A549 (cell line): ENCODE data around the gene ATP13A3. TPM values are rescaled to one million over a fixed set of nuclear protein-coding genes. Genes with fewer than 3 reads are reported as not detected.

Source experiments
- ATAC-seq, 2 experiments: fragments of 200-7000 bp in 1 of 2; fragments of >200 bp in 1 of 2; cut with Nextera tagmentation in 1 of 2; cut with Tn5 transposase in 1 of 2; 3 replicates each; pipeline versions ENCODE4 v1.8.0 to v1.9.1; 2018 to 2020; ENCODE audit warnings: mild to moderate bottlenecking in 1 of 2, moderate library complexity in 1 of 2
- CTCF ChIA-PET: fragments of 300-600 bp; sonication (Branson Sonifier 250); formaldehyde crosslinking; extraction: SDS; loops from one replicate; lab custom pipeline; 2021; ENCODE audit warnings: antibody characterized with exemption, inconsistent platforms; lab: Yijun Ruan, JAX
- POLR2A ChIA-PET: fragments of 350-600 bp; formaldehyde crosslinking; extraction: SDS; loops from one replicate; lab custom pipeline; 2021; ENCODE audit warnings: antibody characterized with exemption, inconsistent platforms; lab: Yijun Ruan, JAX
- DNase-seq, 2 experiments: peaks; one replicate each; pipeline versions ENCODE4 v3.0.0 to v3.0.0-alpha.2; 2011 to 2016; ENCODE audit warnings: low read depth in 1 of 2, low spot score in 1 of 2
- FAIRE-seq: peaks from 2 replicates; lab custom pipeline; 2011; peaks lifted over from hg19 to GRCh38; lab: Jason Lieb, UNC
- H3K27ac ChIP-seq, 2 experiments: fragments of >200 bp; sonication (Bioruptor Twin); formaldehyde crosslinking; 3 replicates each; pipeline ENCODE4 v1.5.1; 2016 to 2017
- H3K4me1 ChIP-seq: fragments of >200 bp; sonication (Bioruptor Twin); formaldehyde crosslinking; 3 replicates; pipeline ENCODE4 v1.6.1; 2016
- H3K4me2 ChIP-seq: fragments of >200 bp; sonication (Bioruptor Twin); formaldehyde crosslinking; 3 replicates; pipeline ENCODE4 v1.6.1; 2016
- H3K4me3 ChIP-seq: fragments of >200 bp; sonication (Bioruptor Twin); formaldehyde crosslinking; 3 replicates; pipeline ENCODE4 v1.5.1; 2016
- H3K9me3 ChIP-seq: fragments of >200 bp; sonication (Bioruptor Twin); formaldehyde crosslinking; 3 replicates; pipeline ENCODE4 v1.6.1; 2016
- BCL3 ChIP-seq: fragments of >200 bp; sonication (Bioruptor Twin); formaldehyde crosslinking; IDR thresholded peaks from 3 replicates; pipeline ENCODE4 v1.6.1; 2016
- BHLHE40 ChIP-seq: IDR thresholded peaks from 2 replicates; pipeline ENCODE4 v1.6.1; 2012; ENCODE audit warnings: low read depth, low read length, inconsistent platforms
- CBX2 ChIP-seq: fragments of 200-600 bp; sonication (generic); IDR thresholded peaks from 2 replicates; pipeline ENCODE4 v1.6.1; 2016; ENCODE audit warnings: low read depth, mild to moderate bottlenecking, borderline replicate concordance
- CHD2 ChIP-seq: fragments of 150-350 bp; IDR thresholded peaks from 2 replicates; pipeline ENCODE4 v1.6.1; 2014; ENCODE audit warnings: low read length; ENCODE audit not compliant: partially characterized antibody
- CHD4 ChIP-seq: fragments of 200-600 bp; sonication (generic); IDR thresholded peaks from 2 replicates; pipeline ENCODE4 v1.6.1; 2016; ENCODE audit warnings: antibody characterized with exemption, mild to moderate bottlenecking, borderline replicate concordance
- CTCF ChIP-seq: fragments of >200 bp; sonication (Bioruptor Twin); formaldehyde crosslinking; IDR thresholded peaks from 3 replicates; pipeline ENCODE4 v1.5.1; 2016
- EHF ChIP-seq: fragments of 250-450 bp; sonication (Bioruptor Pico); IDR thresholded peaks from 2 replicates; pipeline ENCODE4 v1.5.0; 2020; ENCODE audit warnings: mild to moderate bottlenecking
- EHMT2 ChIP-seq: fragments of 200-600 bp; sonication (generic); IDR thresholded peaks from 2 replicates; pipeline ENCODE4 v1.6.1; 2016; ENCODE audit warnings: antibody characterized with exemption, low read depth, mild to moderate bottlenecking, moderate library complexity
- ELK1 ChIP-seq: fragments of 150-350 bp; IDR thresholded peaks from 2 replicates; pipeline ENCODE4 v1.6.1; 2014; ENCODE audit warnings: low read depth, mild to moderate bottlenecking, low read length
- EP300 ChIP-seq, 2 experiments: fragments of >200 bp; sonication (Bioruptor Twin); formaldehyde crosslinking; IDR thresholded peaks; 2 replicates in 1 of 2; 3 replicates in 1 of 2; pipeline ENCODE4 v1.6.1; 2016 to 2017
- ESRRA ChIP-seq: fragments of 150-350 bp; IDR thresholded peaks from 2 replicates; pipeline ENCODE4 v1.6.1; 2014; ENCODE audit warnings: mild to moderate bottlenecking, low read length, borderline replicate concordance
- FOSL2 ChIP-seq, 2 experiments: fragments of 450-650 bp in 1 of 2; fragments of >200 bp in 1 of 2; sonication (Bioruptor Twin) in 1 of 2; formaldehyde crosslinking; IDR thresholded peaks; 2 replicates each; pipeline versions ENCODE4 v1.5.0 to v1.6.1; 2016 to 2020; ENCODE audit warnings: mild to moderate bottlenecking in 1 of 2, moderate library complexity in 1 of 2
- GATA3 ChIP-seq: IDR thresholded peaks from 2 replicates; pipeline ENCODE4 v1.6.1; 2012; ENCODE audit warnings: borderline replicate concordance
- HMGXB4 ChIP-seq: fragments of 250-450 bp; sonication (Bioruptor Pico); IDR thresholded peaks from 2 replicates; pipeline ENCODE4 v1.5.0; 2021; ENCODE audit warnings: mild to moderate bottlenecking, moderate library complexity, borderline replicate concordance
- HOXA7 ChIP-seq: fragments of 250-450 bp; sonication (Bioruptor Pico); IDR thresholded peaks from 2 replicates; pipeline ENCODE4 v1.5.0; 2020; ENCODE audit warnings: mild to moderate bottlenecking, moderate library complexity
- HOXB13 ChIP-seq: fragments of 250-450 bp; sonication (Bioruptor Pico); IDR thresholded peaks from 2 replicates; pipeline ENCODE4 v1.5.0; 2020; ENCODE audit warnings: low read depth, mild to moderate bottlenecking, moderate library complexity
- HOXB5 ChIP-seq: fragments of 250-450 bp; sonication (Bioruptor Pico); IDR thresholded peaks from 2 replicates; pipeline ENCODE4 v1.5.0; 2020; ENCODE audit warnings: mild to moderate bottlenecking, moderate library complexity
- KDM1A ChIP-seq: fragments of 200-600 bp; sonication (generic); IDR thresholded peaks from 2 replicates; pipeline ENCODE4 v1.6.1; 2016; ENCODE audit warnings: low read depth, mild to moderate bottlenecking
- MAFK ChIP-seq: fragments of 450-650 bp; IDR thresholded peaks from 2 replicates; pipeline ENCODE4 v1.6.1; 2014; ENCODE audit not compliant: partially characterized antibody
- MAZ ChIP-seq: fragments of 150-350 bp; IDR thresholded peaks from 2 replicates; pipeline ENCODE4 v1.6.1; 2014; ENCODE audit warnings: antibody characterized with exemption, low read depth, low read length, borderline replicate concordance
- MYC ChIP-seq: IDR thresholded peaks from 2 replicates; pipeline ENCODE4 v1.6.1; 2012; ENCODE audit warnings: mild to moderate bottlenecking, inconsistent platforms, low read length, improper control_type of control experiment, borderline replicate concordance
- NFE2L2 ChIP-seq: fragments of 150-350 bp; conservative IDR thresholded peaks from 2 replicates; pipeline ENCODE4 v1.6.1; 2014; ENCODE audit warnings: low read length
- PBX3 ChIP-seq: IDR thresholded peaks from 2 replicates; pipeline ENCODE4 v1.6.1; 2012
- RAD21 ChIP-seq, 2 experiments: fragments of >200 bp in 1 of 2; sonication (Bioruptor Twin) in 1 of 2; formaldehyde crosslinking in 1 of 2; IDR thresholded peaks in 1 of 2; conservative IDR thresholded peaks in 1 of 2; 2 replicates in 1 of 2; 3 replicates in 1 of 2; pipeline ENCODE4 v1.6.1; 2012 to 2018; ENCODE audit warnings: inconsistent platforms in 1 of 2
- RARB ChIP-seq: fragments of 250-450 bp; sonication (Bioruptor Pico); IDR thresholded peaks from 2 replicates; pipeline ENCODE4 v1.8.0; 2021; ENCODE audit warnings: mild to moderate bottlenecking, moderate library complexity
- RNF2 ChIP-seq: fragments of 200-600 bp; sonication (generic); IDR thresholded peaks from 2 replicates; pipeline ENCODE4 v1.6.1; 2016; ENCODE audit warnings: low read depth, mild to moderate bottlenecking, antibody characterized with exemption, moderate library complexity, borderline replicate concordance
- SREBF2 ChIP-seq: fragments of 450-650 bp; IDR thresholded peaks from 2 replicates; pipeline ENCODE4 v1.6.1; 2014; ENCODE audit warnings: mild to moderate bottlenecking, moderate library complexity
- TFCP2L1 ChIP-seq: fragments of 250-450 bp; sonication (Bioruptor Pico); IDR thresholded peaks from 2 replicates; pipeline ENCODE4 v1.5.0; 2021; ENCODE audit warnings: mild to moderate bottlenecking
- ZC3H11A ChIP-seq: fragments of 450-650 bp; IDR thresholded peaks from 2 replicates; pipeline ENCODE4 v1.6.1; 2014; ENCODE audit warnings: antibody characterized with exemption, mild to moderate bottlenecking
- WGBS: methylation state at CpG from one replicate; pipeline ENCODE4 v1.1.6; 2017; ENCODE audit errors: missing lambda C conversion rate; 5-methylcytosine and 5-hydroxymethylcytosine counted together
- polyA plus RNA-seq, 4 experiments: library from polyadenylated mRNA; depleted of rRNA in 3 of 4; stranded (reverse); fragments of >200 nt; fragmentation: RNase III in 1 of 4; extraction: RNeasy Plus Mini Kit Qiagen cat#74134 plus additional on column Dnase treatment in 1 of 4; gene quantifications; 2 replicates in 3 of 4; 3 replicates in 1 of 4; pipeline ENCODE4 v1.2.3, GENCODE V29; 2011 to 2017

Gene ATP13A3
- polyA plus RNA-seq, 2 of the 4 experiments (the other 2 are of a cell fraction) = 63.6 to 102 TPM

- CTCF ChIA-PET = interaction anchor here (1.7 to 2.5 kb wide), 2 partner anchors 9 to 22 kb away, joined by 4 to 7 read pairs; no protein-coding TSS in a partner anchor
- H3K27ac ChIP-seq = no peak overlapping the region
- H3K4me1 ChIP-seq = no peaks in the 10 kb centered on the region
- no peak overlapping the region for H3K4me3 ChIP-seq
- WGBS = 93% methylated on average over 5 of the region's 5 CpGs
- POLR2A ChIA-PET = no interaction called here
- no peak for DNase-seq
- TF ChIP-seq CBX2 (no peak), HOXA7 (no peak), EP300 (IDR thresholded peaks at IDR 0.05) (no peak), ZC3H11A (no peak), RAD21 (conservative IDR thresholded peaks at IDR 0.05 in 1 of 2, IDR thresholded peaks at IDR 0.05 in 1 of 2) (no peak), CTCF (no peak), MAFK (no peak), GATA3 (no peak), EHMT2 (no peak), TFCP2L1 (CRISPR knock-in tag) (no peak), RNF2 (no peak), HOXB13 (CRISPR knock-in tag) (no peak), SREBF2 (no peak), CHD2 (no peak), HMGXB4 (no peak), MYC (no peak)
- no peak for ATAC-seq
- FAIRE-seq = no peak
- H3K4me2 ChIP-seq = no peak overlapping the region
- H3K9me3 ChIP-seq = no peaks in the 10 kb centered on the region
These were observed 36.5 kb downstream of the ATP13A3 start for GRCh38 chr3:194450341-194450740.

- WGBS = 74% methylated on average over 3 of the region's 3 CpGs
- ChIA-PET CTCF (interaction anchor here (0.6 to 2.5 kb wide), 3 partner anchors 8 to 919 kb away, joined by 3 to 7 read pairs (median 3); no protein-coding TSS in a partner anchor), POLR2A (no interaction called here)
- Histone ChIP-seq H3K9me3 (no peaks in the 10 kb centered on the region), H3K4me2 (no peak overlapping the region), H3K4me3 (no peak overlapping the region), H3K4me1 (no peaks in the 10 kb centered on the region), H3K27ac (no peak overlapping the region)
- TF ChIP-seq HOXB5 (CRISPR knock-in tag) (no peak), CHD4 (no peak), MAZ (no peak), FOSL2 (IDR thresholded peaks at IDR 0.05) (no peak), FOSL2 (CRISPR knock-in tag; IDR thresholded peaks at IDR 0.05) (no peak), ELK1 (no peak), NFE2L2 (no peak), EHF (CRISPR knock-in tag) (no peak), RARB (CRISPR knock-in tag) (no peak), HOXA7 (no peak), CHD2 (no peak), PBX3 (no peak), ESRRA (no peak), BHLHE40 (no peak), EP300 (IDR thresholded peaks at IDR 0.05) (no peak), KDM1A (no peak), TFCP2L1 (CRISPR knock-in tag) (no peak), CTCF (no peak), MYC (no peak), BCL3 (no peak)
- FAIRE-seq (no peak), DNase-seq (no peak), ATAC-seq (no peak)
These were observed 36.9 kb downstream of the ATP13A3 start for GRCh38 chr3:194449913-194450312.
